Brain microvascular endothelial cell (primary cell): ENCODE results near the gene PAM.

Source experiments
- DNase-seq: peaks from one replicate; pipeline ENCODE4 v3.0.0-alpha.2; 2020
- H3K27ac ChIP-seq: fragments of 250-450 bp; sonication (Bioruptor Pico); 2 replicates; pipeline ENCODE4 v1.5.1; 2020; ENCODE audit warnings: mild to moderate bottlenecking, moderate library complexity
- H3K27me3 ChIP-seq: fragments of 250-450 bp; sonication (Bioruptor Pico); replicated peaks from 2 replicates; pipeline ENCODE4 v1.5.1; 2020; ENCODE audit warnings: mild to moderate bottlenecking
- H3K36me3 ChIP-seq: fragments of 250-450 bp; sonication (Bioruptor Pico); replicated peaks from 2 replicates; pipeline ENCODE4 v1.5.1; 2020; ENCODE audit warnings: mild to moderate bottlenecking
- H3K4me3 ChIP-seq: 2 replicates; pipeline ENCODE4 v1.5.1; 2011; ENCODE audit warnings: low read depth, mild to moderate bottlenecking, control low read depth, low read length, moderate library complexity
- CTCF ChIP-seq: IDR thresholded peaks from 2 replicates; pipeline ENCODE4 v1.5.1; 2011; ENCODE audit warnings: low read depth, mild to moderate bottlenecking, moderate library complexity, low read length, control low read depth, inconsistent platforms; ENCODE audit errors: missing control alignments
- in situ Hi-C: cut with HindIII; loops from 2 replicates; pipeline ENCODE4 v1.10.0; 2017; ENCODE audit warnings: low sequenced_read_pairs, low pct_ligation_motif_present

The PAM gene

DNA sequence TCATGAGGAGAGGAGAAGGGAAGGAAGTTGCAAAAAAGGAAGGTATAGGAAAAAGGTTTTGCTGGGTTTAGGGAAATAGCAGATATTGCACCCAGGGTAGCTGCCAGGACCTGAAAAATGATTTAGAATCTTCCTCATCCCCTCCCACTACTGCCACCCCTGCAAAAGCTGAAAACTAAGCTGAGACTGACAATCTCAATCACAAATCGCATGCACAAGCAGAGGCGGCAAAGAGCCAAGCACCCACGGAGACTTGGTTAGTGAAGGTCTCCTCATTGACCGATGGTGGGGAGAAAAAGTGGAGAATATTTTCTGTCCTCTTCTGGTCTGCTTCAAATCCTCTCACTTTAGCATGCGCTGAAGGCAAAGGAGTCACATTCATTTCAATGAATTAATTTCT lies 39.1 kb upstream of the PAM start:
- in situ Hi-C loops: no loop called here
- no peak for TF ChIP-seq CTCF

GRCh38 chr5:102718819-102719218 lies 36.3 kb upstream of the PAM start:
- H3K4me3 ChIP-seq: no peak overlapping the region
- DNase-seq: no peak

More for the DNA sequence above, 39.1 kb upstream of the PAM start:
- Histone ChIP-seq H3K27me3 (no peaks in the 10 kb centered on the region), H3K27ac (no peak overlapping the region), H3K36me3 (no peaks in the 10 kb centered on the region), H3K4me3 (no peak overlapping the region)
- no peak for DNase-seq

GRCh38 chr5:102719886-102720285 lies 35.2 kb upstream of the PAM start:
- Histone ChIP-seq H3K4me3 (no peak overlapping the region), H3K27me3 (no peaks in the 10 kb centered on the region), H3K36me3 (no peaks in the 10 kb centered on the region), H3K27ac (no peak overlapping the region)
- in situ Hi-C loops: no loop called here
- no peak for TF ChIP-seq CTCF
- DNase-seq: no peak

More at GRCh38 chr5:102718819-102719218, 36.3 kb upstream of the PAM start:
- Histone ChIP-seq H3K36me3 (no peaks in the 10 kb centered on the region), H3K27me3 (no peaks in the 10 kb centered on the region), H3K27ac (no peak overlapping the region)
- TF ChIP-seq CTCF: no peak
- in situ Hi-C loops: no loop called here

- TF ChIP-seq CTCF: no peak
- Histone ChIP-seq H3K27ac (no peak overlapping the region), H3K4me3 (no peak overlapping the region), H3K27me3 (no peaks in the 10 kb centered on the region), H3K36me3 (no peaks in the 10 kb centered on the region)
- no peak for DNase-seq
- in situ Hi-C loops: no loop called here
Observed at GRCh38 chr5:102720969-102721368, 34.1 kb upstream of the PAM start.

- DNase-seq: peak; percentile 36
- no peak for TF ChIP-seq CTCF
- Histone ChIP-seq H3K36me3 (no peaks in the 10 kb centered on the region), H3K27ac (peak overlapping the region; percentile 30), H3K4me3 (no peak overlapping the region), H3K27me3 (no peaks in the 10 kb centered on the region)
- in situ Hi-C loops: no loop called here
Observed at GRCh38 chr5:102722931-102723330, 32.2 kb upstream of the PAM start.

DNA sequence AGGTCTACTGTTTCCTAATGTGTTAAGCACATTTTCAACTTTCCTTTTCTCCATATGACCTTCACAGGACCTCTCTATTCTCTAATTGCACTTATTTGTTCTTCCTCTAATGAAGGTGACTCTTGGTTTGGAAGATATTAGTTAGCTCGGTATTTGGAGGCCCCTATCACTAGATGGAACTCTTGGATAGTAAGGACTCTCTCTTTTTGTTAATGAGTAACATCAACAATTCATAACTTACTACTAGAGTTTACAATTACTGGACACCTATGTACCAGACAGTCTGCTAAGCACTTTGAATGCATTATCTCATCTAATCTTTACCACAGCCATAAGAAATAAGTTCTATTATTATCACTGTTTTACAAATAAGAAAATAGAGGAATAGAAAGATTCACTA lies 23.4 kb upstream of the PAM start:
- H3K4me3 ChIP-seq: no peak overlapping the region
- H3K27me3 ChIP-seq: no peaks in the 10 kb centered on the region
- in situ Hi-C loops: no loop called here
- no peak for TF ChIP-seq CTCF
- H3K36me3 ChIP-seq: no peaks in the 10 kb centered on the region
- no peak overlapping the region for H3K27ac ChIP-seq
- DNase-seq: no peak
